SIG-M5 treated with dmso at 0.1 percent for 504 hours (cell line): ENCODE measurements around the gene WDR91.

Experiments
- DNase-seq: peaks from one replicate; lab custom pipeline; 2025; ENCODE audit not compliant: unreplicated experiment; lab: John Stamatoyannopoulos, UW

Gene WDR91

DNA sequence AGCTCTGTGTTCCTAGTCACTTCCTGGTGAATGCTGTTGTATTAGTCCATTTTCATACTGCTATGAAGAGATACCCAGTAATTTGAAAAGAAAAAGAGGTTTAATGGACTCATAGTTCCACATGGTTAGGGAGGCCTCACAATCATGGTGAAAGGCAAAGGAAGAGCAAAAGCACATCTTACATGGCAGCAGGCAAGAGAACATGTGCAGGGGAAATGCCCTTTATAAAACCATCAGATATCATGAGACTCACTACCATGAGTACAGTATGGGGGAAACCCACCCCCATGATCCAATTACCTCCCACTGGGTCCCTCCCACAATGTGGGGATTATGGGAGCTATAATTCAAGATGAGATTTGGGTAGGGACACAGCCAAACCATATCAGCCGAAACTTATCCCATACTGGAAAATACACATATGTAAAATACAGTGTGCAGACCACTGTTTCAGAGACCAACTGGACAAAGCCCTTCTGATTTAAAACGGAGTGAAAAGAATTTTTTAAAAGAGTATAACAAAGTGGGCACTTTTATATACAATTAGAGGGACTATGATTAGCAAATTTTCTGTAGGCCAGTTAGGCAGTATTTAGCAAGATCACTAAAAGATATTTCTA lies 48.8 kb downstream of the WDR91 start:
- no peak for DNase-seq

DNA sequence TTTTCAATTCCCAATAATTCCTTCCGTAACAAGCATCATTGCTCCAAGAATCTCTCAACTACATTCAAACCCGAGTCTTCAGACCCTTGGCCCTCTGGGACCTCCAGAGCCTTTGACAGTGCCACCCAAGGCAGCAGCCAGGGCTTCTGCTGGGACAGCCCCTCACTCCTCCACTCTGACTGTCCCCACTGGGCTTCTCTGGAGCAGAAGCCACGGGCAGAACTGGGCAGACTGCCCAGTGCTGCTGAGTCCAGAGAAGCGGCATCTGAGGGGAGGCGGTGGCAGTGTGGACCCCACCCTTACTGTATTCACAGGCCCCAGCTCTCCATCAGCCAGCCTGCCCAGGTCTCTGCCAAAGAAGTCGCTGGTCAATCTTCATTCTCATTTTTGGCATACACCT lies 49.7 kb downstream of the WDR91 start:
- no peak for DNase-seq

DNA sequence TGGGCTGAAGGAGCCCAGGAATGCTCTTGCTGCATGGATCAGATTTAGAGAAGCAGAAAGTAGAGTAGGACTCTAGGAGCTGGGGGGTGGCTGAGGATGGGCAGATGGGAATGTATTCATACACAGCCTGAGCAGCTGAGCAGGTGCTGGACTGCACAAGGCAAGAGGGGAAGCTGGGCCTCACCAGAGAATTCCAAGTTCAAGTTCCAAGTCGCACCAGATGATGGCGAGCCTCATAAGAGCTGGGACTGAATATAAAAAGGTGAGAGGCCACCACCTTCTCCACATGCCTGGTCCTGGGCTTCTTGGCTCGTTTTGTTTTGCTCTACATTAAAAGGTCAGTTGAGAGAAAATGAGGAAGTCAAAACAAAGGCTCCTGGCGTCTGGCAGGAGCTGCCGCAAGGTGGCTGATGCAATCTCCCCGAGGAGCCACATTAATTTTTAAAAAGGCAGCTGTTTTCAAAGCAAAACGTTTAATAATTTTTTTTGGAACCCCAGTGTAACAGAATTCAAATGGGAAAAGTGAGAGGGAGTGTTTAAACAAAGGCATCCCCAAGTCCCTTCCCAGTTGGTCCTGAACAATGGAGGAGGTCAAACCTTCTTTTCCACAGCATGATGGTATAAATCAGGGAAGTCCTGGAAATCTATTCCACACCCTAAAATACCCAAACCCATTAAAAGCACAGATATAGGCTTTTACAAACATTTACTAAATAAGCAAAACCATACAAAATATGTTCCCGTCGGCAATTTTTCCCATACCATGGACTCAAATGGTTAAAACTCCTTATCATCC lies 50.3 kb downstream of the WDR91 start:
- peak; percentile 72 for DNase-seq

DNA sequence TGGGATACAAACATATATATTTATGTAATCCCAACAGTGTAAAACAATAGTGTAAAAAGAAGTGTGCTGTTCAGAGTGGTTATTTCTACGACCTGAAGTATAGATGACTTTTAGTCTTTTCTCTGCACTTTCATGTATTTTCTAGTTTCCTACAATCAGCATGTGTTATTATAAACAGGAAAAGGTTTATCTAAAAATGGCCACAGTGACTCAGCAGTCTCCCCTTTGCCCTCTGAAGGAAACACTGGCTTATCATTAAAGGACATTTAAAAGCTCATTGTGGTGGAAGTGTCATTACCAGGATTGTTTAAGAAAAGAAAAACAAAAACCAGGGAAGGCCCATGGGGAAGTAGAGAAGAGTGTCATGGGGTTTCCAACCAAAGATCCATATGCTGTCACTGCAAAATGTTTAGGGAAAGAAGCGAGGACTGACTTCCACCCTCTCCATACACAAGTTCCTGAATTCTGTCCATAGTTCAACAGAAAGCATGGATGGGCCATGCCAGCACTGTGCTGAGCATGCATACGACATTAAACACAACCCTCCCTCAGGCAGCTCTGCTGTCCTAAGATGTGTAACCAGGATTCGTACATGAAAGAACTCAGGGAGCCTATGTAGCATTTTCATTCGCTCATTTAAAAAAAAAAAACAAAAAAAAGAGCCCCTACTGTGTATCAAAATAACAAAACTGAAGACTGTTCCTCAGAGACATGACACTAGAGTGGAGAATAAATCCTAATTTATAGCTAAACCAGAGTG lies 51.0 kb downstream of the WDR91 start:
- DNase-seq, result peak; percentile 10

DNA sequence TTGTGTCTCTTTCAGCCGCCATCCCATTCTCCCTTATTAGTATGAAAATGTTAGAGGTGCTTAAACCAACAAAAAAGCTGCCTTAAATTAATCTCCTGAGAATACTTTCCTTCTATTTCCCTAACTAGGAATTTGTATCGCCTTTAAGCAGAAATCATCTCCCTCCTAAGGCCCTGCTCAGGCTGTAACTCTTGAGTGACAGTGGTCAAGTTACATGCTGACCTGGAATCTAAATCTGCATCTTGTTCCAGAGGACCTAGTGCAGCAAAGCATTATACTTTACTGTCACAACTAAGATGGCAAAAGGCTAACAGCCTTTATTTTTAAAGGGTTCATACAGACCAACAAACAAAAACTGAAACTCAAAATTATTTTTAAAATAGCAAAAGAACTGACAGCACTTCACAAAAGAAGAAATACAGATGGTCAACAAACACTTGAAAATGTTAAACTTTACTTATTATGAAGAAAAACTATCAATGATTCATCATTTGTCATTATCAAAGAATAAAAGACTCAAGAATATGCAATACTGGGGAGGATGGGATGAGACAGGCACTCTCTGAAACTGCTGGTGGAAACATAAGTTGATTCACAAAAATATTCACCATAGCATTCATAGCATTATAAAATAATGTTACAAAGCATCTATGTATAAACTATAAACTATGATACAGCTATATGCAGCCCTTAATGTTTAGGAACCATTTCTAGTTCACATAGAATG lies 51.8 kb downstream of the WDR91 start:
- DNase-seq, result no peak

DNA sequence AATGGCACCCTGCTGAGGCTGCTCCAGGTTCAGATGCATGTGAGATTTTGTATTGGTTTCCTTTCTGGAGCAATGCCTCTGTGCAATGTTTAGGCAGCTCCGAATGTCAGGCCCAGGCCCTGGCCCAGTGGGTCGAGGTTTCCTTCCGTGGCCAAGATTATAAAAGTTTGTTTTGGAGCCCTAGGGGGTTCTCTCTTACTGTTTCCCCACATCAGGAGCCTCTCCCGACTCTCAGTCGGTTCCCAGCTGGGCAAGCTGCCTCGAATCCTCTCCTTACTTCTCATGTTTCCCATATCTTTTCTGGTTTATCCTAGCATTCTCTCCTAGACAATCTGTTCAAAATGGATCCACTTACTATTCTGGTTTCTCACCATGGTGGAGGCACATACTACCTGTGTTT lies 52.5 kb downstream of the WDR91 start:
- no peak for DNase-seq

DNA sequence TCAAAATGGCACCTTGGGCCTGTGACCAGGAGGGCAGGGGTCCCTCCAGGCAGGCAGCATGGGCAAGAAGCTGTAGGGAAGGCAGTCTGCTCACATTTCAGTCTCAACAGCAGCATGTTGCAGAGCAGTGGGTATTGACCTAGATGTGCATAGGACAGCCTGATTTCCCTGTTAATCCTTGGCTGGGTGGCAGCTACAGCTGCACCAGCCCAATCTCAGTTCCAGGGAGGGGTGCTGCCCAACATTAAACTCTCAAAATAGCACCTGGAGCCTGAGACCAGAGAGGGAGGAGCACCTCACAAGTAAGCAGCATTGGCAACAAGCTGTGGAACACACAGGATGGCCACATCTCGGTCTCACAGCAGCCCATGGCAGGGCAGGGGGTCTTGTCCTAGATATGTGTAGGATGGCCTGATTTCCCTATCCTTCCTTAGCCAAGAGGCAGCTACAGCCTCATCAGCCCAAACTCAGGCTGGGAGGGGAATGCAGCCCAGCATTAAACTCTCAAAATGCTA lies 53.1 kb downstream of the WDR91 start:
- DNase-seq, result no peak

DNA sequence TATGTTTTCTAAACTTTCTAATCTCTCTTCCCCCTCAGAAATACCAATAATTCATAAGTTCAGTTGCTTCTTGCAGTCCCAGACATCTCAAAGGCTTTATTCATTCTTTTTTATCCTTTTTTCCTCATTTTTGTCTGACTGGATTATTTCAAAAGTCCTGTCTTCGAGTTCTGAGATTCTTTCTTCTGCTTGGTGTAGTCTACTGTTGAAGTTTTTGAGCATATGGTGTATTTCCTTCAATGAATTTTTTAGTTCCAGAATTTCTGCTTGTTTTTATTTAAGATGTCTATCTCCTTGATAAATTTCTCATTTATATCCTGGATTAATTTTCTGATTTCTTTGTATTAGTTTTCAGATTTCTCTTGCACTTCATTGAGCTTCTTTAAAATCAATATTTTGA lies 55.0 kb downstream of the WDR91 start:
- no peak for DNase-seq

DNA sequence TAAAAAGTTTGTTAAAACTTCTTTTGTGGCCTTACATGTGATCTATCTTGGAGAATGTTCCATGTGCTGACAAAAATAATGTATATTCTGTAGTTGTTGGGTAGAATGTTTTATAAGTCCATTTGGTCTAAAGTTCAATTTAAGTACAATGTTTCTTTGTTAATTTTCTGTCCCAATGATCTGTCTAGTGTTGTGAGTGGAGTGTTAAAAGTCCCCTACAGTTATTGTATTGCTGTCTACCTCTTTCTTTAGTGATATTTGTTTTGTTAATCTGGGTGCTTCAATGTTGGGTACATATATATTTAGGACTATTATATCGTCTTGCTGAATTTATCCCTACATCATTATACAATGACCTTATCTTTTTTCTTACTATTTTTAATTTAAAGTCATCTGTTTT lies 56.6 kb downstream of the WDR91 start:
- DNase-seq, result no peak

DNA sequence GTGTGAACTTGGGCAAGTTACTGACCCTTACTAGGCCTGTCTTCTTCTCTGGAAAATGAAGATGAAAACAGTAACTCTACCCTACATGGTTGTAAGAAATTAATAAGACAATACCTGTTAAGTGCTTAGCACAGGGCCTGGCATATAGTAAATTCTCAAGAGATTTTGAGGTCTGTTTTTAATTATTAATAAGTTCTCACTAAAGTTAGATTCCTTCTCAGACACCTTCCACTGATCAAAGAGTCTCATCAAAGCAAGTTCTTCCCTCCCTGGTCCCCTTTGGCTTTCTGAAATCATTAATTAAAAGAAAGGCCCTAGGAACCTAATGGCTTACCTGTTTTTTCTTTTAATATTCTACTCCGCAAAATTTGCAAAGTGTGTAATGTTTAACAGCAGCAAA lies 58.9 kb downstream of the WDR91 start:
- no peak for DNase-seq

DNA sequence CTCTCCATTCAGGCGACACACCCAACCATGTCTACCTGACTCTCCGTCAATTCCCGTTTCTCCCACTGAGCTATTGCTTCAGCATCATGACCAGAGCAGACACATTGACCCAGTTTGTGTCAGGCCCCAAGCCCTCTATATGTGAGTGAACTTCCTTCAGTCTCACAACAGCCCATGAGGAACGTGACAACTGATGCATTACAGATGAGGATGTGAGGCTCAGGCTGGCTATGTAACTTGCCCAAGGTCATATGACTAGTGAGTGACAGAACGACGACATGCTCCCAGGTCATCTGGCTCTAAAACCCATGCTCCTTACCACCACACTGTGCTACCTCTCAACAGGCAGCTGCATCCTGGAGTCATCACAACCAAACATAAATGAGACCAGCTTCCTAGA lies 59.8 kb downstream of the WDR91 start:
- DNase-seq, result no peak

DNA sequence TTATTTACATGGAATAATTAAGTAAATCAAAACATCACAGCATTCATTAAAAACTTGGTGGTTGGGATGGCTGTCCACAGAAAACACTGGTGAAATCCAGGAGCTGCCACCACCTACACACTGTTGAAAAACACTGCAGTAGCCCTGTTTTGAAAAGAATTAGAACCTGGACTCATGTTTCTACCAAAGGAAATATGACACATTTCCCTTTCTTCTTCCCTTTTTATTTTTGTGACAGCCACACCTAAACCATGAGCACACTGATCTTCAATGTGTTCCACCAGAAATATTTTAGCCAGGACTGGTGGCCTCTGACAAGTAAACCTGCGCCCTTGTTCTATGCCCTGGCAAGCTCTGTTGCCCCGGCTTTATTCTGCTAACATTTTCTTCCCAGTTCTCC lies 60.2 kb downstream of the WDR91 start:
- DNase-seq, result no peak

DNA sequence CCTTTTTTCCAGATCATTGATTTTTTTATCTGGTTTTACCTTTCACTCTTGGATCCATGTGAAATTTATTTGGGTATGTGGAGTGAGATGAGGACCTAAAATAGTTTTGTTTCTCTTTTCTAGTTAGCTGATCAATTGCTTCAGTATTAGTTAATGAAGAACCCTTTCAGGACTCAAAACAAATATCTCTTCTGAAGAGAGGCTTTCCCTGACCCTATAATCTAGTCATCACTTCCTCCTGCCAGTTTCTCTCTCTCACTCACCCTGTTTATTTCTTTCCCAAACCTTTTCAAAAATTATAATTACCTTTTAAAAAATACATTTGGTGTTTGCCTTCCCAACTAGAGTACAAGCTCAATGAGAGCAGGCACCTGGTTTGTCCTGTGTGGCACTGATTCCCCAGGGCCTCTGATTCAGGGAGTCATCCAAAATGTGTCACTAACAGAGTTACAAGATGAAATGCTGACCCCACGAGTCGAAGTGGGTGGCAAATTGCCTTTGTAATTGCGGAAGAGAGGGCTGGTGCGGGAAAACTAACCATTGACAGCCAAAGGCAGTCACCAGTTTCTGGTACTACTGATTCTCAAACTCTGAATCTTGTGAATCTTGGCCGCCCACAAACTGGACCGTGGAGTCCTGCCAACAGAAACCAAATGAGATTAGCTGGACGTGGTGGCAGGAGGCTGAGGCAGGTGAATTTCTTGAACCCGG lies 61.1 kb downstream of the WDR91 start:
- no peak for DNase-seq

DNA sequence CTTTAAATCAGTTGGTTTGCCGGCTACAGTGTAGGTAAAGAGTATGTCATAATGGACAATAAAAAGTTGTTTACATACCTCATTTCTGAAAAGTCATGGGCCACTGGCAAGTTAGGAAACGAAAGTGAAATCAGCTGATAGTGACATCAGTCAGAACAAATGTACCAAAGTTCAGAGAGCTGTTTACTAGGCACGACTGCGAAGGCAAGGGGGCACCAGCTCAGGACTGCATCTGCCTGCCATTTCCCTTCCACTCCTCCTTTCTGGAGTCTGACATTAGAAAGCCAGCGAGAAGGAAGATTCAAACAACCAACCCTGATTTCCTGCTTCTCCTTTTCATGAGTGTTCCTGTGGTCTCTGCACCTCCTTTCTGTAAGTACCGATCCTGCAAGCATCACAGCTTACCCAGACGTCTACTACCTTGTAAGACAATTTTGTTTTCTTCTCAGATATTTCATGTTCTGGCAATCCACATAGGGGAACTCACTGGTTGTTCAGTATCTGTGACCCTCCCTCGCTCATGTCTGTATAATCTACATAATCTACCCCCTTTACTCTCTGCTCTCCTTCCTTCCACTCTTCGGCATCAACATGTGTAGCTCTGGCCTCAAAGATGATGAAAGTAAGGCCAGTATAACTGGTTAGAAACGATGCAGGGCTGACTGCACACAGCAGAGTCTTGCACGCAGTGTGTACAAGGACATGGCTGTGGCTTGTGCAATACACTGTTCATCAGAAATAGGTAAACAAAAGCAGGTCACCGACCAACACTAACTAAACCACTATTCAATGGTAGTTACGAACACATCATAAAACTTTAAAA lies 63.2 kb downstream of the WDR91 start, which contains the start of gene TMEM140:
Gene TMEM140, plus strand, starts transcription at position 174 of the 823 bp plus-strand sequence. CDS start 16,370 bp downstream, outside the sequence.
- peak; percentile 46 for DNase-seq

DNA sequence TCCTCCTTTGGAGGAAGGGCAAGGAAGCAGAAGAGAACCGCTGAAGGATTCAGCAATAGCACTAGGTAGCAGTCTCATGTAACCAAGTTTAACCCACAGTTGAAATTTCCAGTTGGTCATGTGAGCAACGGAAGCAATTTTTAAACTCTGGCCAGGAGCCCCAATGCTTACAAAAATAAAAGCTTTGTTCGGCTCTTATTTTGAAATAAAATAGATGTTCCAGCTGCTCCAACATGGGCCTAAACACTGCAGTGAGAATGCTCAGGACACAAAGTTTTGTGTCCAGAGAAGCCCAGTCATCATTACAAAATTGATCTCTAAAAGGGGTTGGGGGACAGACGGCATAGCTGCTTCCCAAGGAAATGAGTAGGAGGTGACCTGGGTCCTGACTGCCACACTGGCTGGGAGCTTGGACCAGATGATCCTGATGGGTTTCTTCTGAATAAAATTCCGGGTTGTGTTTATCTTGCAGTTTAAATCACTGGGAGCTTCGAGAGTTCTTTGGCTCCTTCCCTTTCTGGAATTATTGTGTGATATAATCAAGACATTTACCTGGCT lies 63.9 kb downstream of the WDR91 start:
- DNase-seq, result no peak

DNA sequence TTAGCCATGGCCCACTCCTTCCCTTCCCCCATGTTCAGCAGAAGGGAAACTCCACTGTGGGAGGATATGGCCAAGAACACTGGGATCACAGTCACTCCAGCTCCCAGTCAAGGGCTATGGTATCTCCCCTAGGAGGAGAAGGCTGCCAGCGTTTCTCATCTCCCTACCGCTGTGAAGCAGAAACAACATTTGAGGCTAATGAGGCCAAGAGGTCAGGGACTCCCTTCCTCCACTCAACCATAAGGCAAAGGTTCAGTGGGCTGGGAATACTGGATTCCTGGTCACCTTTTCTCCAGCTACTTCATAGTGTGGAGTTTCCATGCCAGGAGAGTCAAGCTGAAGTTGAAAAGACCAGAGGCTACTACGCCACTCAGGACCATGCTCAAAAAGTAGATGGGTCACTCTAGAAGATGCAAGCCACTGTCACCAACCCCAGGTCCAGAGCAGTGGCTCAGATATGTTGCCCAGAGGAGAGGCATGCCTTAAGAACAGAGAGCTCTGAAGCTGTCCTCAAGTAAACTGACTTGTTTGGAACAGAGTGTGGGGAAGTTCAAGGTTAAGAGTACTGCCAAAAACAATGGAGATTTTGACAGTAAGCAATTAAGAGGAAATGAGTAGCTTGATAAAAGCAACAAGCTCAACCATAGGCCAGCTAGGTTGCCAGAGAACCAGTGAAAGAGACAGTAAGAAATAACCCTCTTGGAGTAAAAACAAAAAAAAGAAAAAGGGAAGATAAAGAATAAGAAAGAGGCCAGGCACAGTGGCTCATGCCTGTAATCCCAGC lies 67.2 kb downstream of the WDR91 start:
- no peak for DNase-seq
